GM12878 (cell line): ENCODE data around the gene GNL3. TPM values are rescaled to one million over a fixed set of nuclear protein-coding genes. Genes with fewer than 3 reads are reported as not detected.
A peak's percentile ranks its signal among the peaks of the same experiment; 100 is the strongest.

Source experiments
- EED ChIP-seq: sonication (generic); IDR thresholded peaks from 2 replicates; pipeline ENCODE4 v1.6.1; 2016; ENCODE audit warnings: antibody characterized with exemption, low read depth
- ESRRA ChIP-seq: IDR thresholded peaks from 2 replicates; pipeline ENCODE4 v1.6.1; 2012; ENCODE audit warnings: mild to moderate bottlenecking, low read length, improper control_type of control experiment
- EZH2 ChIP-seq: IDR thresholded peaks from 2 replicates; pipeline ENCODE4 v1.6.1; 2012; ENCODE audit warnings: low read depth, mild to moderate bottlenecking, control low read depth, inconsistent platforms, low read length, borderline replicate concordance; ENCODE audit not compliant: control insufficient read depth
- FOXM1 ChIP-seq: IDR thresholded peaks from 2 replicates; pipeline ENCODE4 v1.6.1; 2012; ENCODE audit warnings: low read depth, mild to moderate bottlenecking, inconsistent platforms, low read length, moderate library complexity
- HCFC1 ChIP-seq: fragments of 150-350 bp; IDR thresholded peaks from 2 replicates; pipeline ENCODE4 v1.6.1; 2014; ENCODE audit warnings: low read length
- MYC ChIP-seq: IDR thresholded peaks from 2 replicates; pipeline ENCODE4 v1.6.1; 2011; ENCODE audit warnings: mild to moderate bottlenecking, low read length, moderate library complexity, inconsistent platforms; ENCODE audit not compliant: insufficient read depth, insufficient replicate concordance, insufficient read length, severe bottlenecking
- NFYB ChIP-seq: IDR thresholded peaks from 2 replicates; pipeline ENCODE4 v1.6.1; 2011; ENCODE audit warnings: low read depth, mild to moderate bottlenecking, low read length, improper control_type of control experiment, moderate library complexity; ENCODE audit not compliant: insufficient read depth
- PAX5 ChIP-seq: IDR thresholded peaks from 2 replicates; pipeline ENCODE4 v1.6.1; 2011; ENCODE audit warnings: low read depth, low read length, borderline replicate concordance
- POU2F2 ChIP-seq: IDR thresholded peaks from 3 replicates; pipeline ENCODE4 v1.6.1; 2011; ENCODE audit warnings: low read depth, mild to moderate bottlenecking, low read length, borderline replicate concordance
- RFX5 ChIP-seq: IDR thresholded peaks from 2 replicates; pipeline ENCODE4 v1.6.1; 2011; ENCODE audit warnings: low read depth, low read length, improper control_type of control experiment
- RUNX3 ChIP-seq: IDR thresholded peaks from 2 replicates; pipeline ENCODE4 v1.6.1; 2012; ENCODE audit warnings: low read length, inconsistent platforms
- TCF12 ChIP-seq: IDR thresholded peaks from 2 replicates; pipeline ENCODE4 v1.6.1; 2011; ENCODE audit warnings: low read depth, mild to moderate bottlenecking, low read length
- ZNF622 ChIP-seq: fragments of 450-650 bp; IDR thresholded peaks from 2 replicates; pipeline ENCODE4 v1.6.1; 2017; ENCODE audit warnings: mild to moderate bottlenecking, inconsistent platforms
- polyA plus RNA-seq, 11 experiments: library from polyadenylated mRNA; depleted of rRNA in 4 of 11; unstranded in 6 of 11; stranded (reverse) in 5 of 11; fragments of >200 nt; fragmentation: Nextera tagmentation in 4 of 11; fragmentation: Illumina TruSeq in 1 of 11; extraction: Ambion mirVana in 4 of 11; extraction: Trizol in 1 of 11; gene quantifications; 1 replicate in 1 of 11; 2 replicates in 10 of 11; pipeline versions ENCODE4 v1.2.1 to v1.2.3, GENCODE V29; 2011 to 2016; ENCODE audit warnings: inconsistent platforms in 2 of 11, missing spikeins in 2 of 11, low read depth in 1 of 11
- total RNA-seq, 4 experiments: library from RNA; depleted of rRNA in 3 of 4; stranded (reverse); fragments of >200 nt in 3 of 4; fragmentation: Illumina TruSeq in 1 of 4; extraction: Trizol in 1 of 4; gene quantifications; 2 replicates each; pipeline versions ENCODE4 v1.2.1 to v1.2.3, GENCODE V29; 2013 to 2021
- TF ChIP-seq, protein P1 (sequence below): IDR thresholded peaks from 2 replicates; pipeline ENCODE4 v1.6.1; 2012; ENCODE audit warnings: mild to moderate bottlenecking, low read depth, low read length
- TF ChIP-seq, protein P2 (sequence below): fragments of 450-650 bp; IDR thresholded peaks from 2 replicates; pipeline ENCODE4 v1.6.1; 2017; ENCODE audit warnings: mild to moderate bottlenecking, moderate library complexity
- TF ChIP-seq, protein P3 (sequence below): IDR thresholded peaks from 2 replicates; pipeline ENCODE4 v1.6.1; 2011; ENCODE audit warnings: low read depth, mild to moderate bottlenecking, low read length, moderate library complexity, borderline replicate concordance; ENCODE audit errors: extremely low read depth
- TF ChIP-seq, protein P4 (sequence below): fragments of 450-650 bp; IDR thresholded peaks from 2 replicates; pipeline ENCODE4 v1.6.1; 2018; ENCODE audit warnings: borderline replicate concordance, mild to moderate bottlenecking; ENCODE audit not compliant: partially characterized antibody

The GNL3 gene
- total and polyA plus RNA-seq, 10 of the 15 experiments (the other 5 are each of a cell fraction or from before 2014, with no cell fraction given) = 172 to 368 (median 257) TPM

DNA sequence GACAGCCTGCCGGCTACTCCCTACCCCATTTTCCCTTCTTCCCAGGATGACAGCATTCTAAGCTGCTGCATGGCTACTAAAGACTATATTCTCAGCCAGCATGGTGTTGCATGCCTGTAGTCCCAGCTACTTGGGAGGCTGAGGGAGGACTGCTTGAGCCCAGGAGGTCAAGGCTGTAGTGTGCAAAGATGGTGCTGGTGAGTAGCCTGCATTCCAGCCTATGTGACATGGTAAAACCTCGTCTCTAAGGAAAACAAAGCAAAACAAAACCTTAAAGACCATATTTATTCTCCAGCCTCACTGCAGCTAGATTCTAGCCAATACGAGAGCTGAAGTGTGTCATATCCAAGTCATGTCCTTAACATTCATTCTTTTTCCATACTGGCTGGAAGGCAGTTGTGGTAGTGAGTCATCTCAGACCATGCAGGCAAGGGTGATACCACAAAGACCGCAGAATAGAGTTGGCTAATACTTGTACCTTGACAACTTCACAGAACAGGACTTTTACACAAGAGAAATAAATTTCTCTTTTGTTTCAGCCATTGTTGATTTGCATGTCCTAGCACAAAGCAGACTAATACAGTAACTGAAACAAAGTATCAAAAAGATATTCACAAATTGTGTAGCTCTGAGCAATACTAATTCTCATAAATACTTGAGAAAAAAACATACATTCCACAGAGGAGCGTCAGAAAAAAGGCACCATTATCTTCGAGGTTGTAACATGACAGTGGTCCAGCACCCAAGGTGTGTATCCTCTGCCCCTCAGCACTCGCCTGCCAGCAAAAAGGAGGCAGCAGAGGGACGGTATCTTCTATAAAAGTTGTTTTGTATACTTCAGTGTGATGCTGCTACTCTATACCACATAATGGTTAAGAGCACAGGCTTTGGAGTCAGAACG is 15.0 kb upstream of the GNL3 start (continued):
- peak; percentile 98 for TF ChIP-seq EED
- no peak for TF ChIP-seq ESRRA
- TF ChIP-seq, protein P1, sequence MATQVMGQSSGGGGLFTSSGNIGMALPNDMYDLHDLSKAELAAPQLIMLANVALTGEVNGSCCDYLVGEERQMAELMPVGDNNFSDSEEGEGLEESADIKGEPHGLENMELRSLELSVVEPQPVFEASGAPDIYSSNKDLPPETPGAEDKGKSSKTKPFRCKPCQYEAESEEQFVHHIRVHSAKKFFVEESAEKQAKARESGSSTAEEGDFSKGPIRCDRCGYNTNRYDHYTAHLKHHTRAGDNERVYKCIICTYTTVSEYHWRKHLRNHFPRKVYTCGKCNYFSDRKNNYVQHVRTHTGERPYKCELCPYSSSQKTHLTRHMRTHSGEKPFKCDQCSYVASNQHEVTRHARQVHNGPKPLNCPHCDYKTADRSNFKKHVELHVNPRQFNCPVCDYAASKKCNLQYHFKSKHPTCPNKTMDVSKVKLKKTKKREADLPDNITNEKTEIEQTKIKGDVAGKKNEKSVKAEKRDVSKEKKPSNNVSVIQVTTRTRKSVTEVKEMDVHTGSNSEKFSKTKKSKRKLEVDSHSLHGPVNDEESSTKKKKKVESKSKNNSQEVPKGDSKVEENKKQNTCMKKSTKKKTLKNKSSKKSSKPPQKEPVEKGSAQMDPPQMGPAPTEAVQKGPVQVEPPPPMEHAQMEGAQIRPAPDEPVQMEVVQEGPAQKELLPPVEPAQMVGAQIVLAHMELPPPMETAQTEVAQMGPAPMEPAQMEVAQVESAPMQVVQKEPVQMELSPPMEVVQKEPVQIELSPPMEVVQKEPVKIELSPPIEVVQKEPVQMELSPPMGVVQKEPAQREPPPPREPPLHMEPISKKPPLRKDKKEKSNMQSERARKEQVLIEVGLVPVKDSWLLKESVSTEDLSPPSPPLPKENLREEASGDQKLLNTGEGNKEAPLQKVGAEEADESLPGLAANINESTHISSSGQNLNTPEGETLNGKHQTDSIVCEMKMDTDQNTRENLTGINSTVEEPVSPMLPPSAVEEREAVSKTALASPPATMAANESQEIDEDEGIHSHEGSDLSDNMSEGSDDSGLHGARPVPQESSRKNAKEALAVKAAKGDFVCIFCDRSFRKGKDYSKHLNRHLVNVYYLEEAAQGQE = no peak
- TF ChIP-seq TCF12 = no peak
- TF ChIP-seq MYC = no peak
- TF ChIP-seq POU2F2 = peak; percentile 35; the same call in 1 of the 3 replicates
- TF ChIP-seq FOXM1 = peak; percentile 72
- TF ChIP-seq PAX5 = no peak
- TF ChIP-seq NFYB = no peak
- TF ChIP-seq ZNF622 = no peak
- TF ChIP-seq HCFC1 = no peak
- no peak for TF ChIP-seq EZH2
- no peak for TF ChIP-seq RFX5
- TF ChIP-seq, protein P2, sequence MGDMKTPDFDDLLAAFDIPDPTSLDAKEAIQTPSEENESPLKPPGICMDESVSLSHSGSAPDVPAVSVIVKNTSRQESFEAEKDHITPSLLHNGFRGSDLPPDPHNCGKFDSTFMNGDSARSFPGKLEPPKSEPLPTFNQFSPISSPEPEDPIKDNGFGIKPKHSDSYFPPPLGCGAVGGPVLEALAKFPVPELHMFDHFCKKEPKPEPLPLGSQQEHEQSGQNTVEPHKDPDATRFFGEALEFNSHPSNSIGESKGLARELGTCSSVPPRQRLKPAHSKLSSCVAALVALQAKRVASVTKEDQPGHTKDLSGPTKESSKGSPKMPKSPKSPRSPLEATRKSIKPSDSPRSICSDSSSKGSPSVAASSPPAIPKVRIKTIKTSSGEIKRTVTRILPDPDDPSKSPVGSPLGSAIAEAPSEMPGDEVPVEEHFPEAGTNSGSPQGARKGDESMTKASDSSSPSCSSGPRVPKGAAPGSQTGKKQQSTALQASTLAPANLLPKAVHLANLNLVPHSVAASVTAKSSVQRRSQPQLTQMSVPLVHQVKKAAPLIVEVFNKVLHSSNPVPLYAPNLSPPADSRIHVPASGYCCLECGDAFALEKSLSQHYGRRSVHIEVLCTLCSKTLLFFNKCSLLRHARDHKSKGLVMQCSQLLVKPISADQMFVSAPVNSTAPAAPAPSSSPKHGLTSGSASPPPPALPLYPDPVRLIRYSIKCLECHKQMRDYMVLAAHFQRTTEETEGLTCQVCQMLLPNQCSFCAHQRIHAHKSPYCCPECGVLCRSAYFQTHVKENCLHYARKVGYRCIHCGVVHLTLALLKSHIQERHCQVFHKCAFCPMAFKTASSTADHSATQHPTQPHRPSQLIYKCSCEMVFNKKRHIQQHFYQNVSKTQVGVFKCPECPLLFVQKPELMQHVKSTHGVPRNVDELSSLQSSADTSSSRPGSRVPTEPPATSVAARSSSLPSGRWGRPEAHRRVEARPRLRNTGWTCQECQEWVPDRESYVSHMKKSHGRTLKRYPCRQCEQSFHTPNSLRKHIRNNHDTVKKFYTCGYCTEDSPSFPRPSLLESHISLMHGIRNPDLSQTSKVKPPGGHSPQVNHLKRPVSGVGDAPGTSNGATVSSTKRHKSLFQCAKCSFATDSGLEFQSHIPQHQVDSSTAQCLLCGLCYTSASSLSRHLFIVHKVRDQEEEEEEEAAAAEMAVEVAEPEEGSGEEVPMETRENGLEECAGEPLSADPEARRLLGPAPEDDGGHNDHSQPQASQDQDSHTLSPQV = no peak
- TF ChIP-seq RUNX3 = peak; percentile 99
- TF ChIP-seq, protein P3, sequence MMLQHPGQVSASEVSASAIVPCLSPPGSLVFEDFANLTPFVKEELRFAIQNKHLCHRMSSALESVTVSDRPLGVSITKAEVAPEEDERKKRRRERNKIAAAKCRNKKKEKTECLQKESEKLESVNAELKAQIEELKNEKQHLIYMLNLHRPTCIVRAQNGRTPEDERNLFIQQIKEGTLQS = no peak
- TF ChIP-seq, protein P4, sequence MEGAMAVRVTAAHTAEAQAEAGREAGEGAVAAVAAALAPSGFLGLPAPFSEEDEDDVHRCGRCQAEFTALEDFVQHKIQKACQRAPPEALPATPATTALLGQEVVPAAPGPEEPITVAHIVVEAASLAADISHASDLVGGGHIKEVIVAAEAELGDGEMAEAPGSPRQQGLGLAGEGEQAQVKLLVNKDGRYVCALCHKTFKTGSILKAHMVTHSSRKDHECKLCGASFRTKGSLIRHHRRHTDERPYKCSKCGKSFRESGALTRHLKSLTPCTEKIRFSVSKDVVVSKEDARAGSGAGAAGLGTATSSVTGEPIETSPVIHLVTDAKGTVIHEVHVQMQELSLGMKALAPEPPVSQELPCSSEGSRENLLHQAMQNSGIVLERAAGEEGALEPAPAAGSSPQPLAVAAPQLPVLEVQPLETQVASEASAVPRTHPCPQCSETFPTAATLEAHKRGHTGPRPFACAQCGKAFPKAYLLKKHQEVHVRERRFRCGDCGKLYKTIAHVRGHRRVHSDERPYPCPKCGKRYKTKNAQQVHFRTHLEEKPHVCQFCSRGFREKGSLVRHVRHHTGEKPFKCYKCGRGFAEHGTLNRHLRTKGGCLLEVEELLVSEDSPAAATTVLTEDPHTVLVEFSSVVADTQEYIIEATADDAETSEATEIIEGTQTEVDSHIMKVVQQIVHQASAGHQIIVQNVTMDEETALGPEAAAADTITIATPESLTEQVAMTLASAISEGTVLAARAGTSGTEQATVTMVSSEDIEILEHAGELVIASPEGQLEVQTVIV = no peak
